ENCODE data around the gene HIRIP3.

GRCh38 chr16:29999605-30000004, 4.2 kb upstream of the HIRIP3 start:
- TF ChIP-seq ZNF274 (IDR thresholded peaks at IDR 0.05; ENCODE audit: low read depth, low read length) (no peak), SUZ12 (IDR thresholded peaks at IDR 0.05; ENCODE audit: extremely low read depth, insufficient read depth, insufficient read length) (no peak), YY1 (IDR thresholded peaks at IDR 0.05; ENCODE audit: insufficient read depth, insufficient read length) (no peak)

All from NT2/D1 (cell line).